ENCODE measurements around the gene AIMP1.

- TF ChIP-seq CTCF (IDR thresholded peaks at IDR 0.05) (no peak), POLR2A (IDR thresholded peaks at IDR 0.05) (no peak), EP300 (IDR thresholded peaks at IDR 0.05) (no peak), POLR2AphosphoS5 (IDR thresholded peaks at IDR 0.05) (no peak)
Measured at GRCh38 chr4:106291678-106292077, 24.7 kb upstream of the AIMP1 start.

Measured in stomach (tissue), 4 donors.